BJ (cell line): ENCODE results near the gene FBLIM1. TPM values are rescaled to one million over a fixed set of nuclear protein-coding genes. Genes with fewer than 3 reads are reported as not detected.

Source experiments
- CTCF ChIA-PET: fragments of 350-600 bp; formaldehyde crosslinking; extraction: SDS; loops from one replicate; lab custom pipeline; 2021; ENCODE audit warnings: antibody characterized with exemption, inconsistent platforms; lab: Yijun Ruan, JAX
- POLR2A ChIA-PET: fragments of 300-600 bp; sonication (Branson Sonifier 250); formaldehyde crosslinking; extraction: SDS; loops from one replicate; lab custom pipeline; 2021; ENCODE audit warnings: antibody characterized with exemption; lab: Charles Lee
- DNase-seq: peaks from one replicate; pipeline ENCODE4 v3.0.0-alpha.2; 2011; ENCODE audit warnings: low read depth
- H3K27me3 ChIP-seq: 2 replicates; pipeline ENCODE4 v1.6.0; 2011; ENCODE audit warnings: low read length; ENCODE audit not compliant: control insufficient read depth, insufficient read depth
- H3K36me3 ChIP-seq: 2 replicates; pipeline ENCODE4 v1.5.1; 2011; ENCODE audit warnings: low read length; ENCODE audit not compliant: control insufficient read depth, insufficient read depth
- H3K4me3 ChIP-seq: 2 replicates; pipeline ENCODE4 v1.5.1; 2011; ENCODE audit warnings: low read depth, mild to moderate bottlenecking, control low read depth, low read length
- polyA minus RNA-seq: library from RNA; depleted of rRNA, polyadenylated mRNA; stranded (reverse); fragments of >200 nt; gene quantifications from 2 replicates; pipeline ENCODE4 v1.2.3, GENCODE V29; 2011; rRNA and poly(A)+ RNA removed
- polyA plus RNA-seq: library from polyadenylated mRNA; depleted of rRNA; stranded (reverse); fragments of >200 nt; gene quantifications from 2 replicates; pipeline ENCODE4 v1.2.3, GENCODE V29; 2011; rRNA removed
- TF ChIP-seq, protein P1 (sequence below): IDR thresholded peaks from 2 replicates; pipeline ENCODE4 v1.5.1; 2011; ENCODE audit warnings: low read depth, mild to moderate bottlenecking, control low read depth, inconsistent platforms, low read length, moderate library complexity; ENCODE audit not compliant: insufficient read depth

The FBLIM1 gene
- polyA plus RNA-seq: 147 and 254 TPM in 2 replicates
- 80.3 and 122 TPM in 2 replicates for polyA minus RNA-seq

DNA sequence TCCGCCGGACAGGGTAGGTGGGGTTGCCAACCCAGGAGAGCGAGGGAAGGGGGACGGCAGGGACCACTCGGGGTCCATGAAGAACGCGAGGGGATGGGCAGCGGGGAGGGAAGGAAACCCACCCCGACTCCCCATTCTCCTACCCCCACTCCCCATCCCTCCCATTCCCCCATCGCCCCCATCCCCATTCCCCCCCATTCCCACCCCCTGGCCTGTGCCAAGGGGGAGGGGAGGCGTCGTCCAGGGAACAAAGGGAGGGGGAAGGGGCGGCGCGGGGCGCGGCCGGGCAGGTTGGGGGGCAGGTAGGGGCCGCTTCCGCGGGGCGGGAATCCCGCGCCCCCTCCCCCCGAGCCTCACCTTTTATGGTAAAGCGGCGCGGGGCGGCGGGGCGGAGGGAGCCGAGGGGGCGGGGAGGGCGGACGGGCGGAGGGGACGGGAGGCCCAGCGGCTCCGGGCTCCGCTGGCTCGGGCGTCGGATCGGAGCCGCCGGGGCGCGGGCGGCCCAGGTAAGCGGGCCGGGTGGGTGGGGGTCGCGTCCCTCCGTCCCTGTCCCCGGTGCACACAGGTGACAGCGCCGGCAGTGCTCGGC, at the start of gene FBLIM1:
TSS of gene FBLIM1 (plus strand) at position 453 of the 589 bp plus-strand sequence. CDS start 6,189 bp downstream, outside the sequence.
- ChIA-PET POLR2A (no interaction called here), CTCF (interaction anchor here (1.0 to 3.2 kb wide), 2 partner anchors 17 to 18 kb away, joined by 3 to 12 read pairs; no protein-coding TSS in a partner anchor)
- DNase-seq: no peak

DNA sequence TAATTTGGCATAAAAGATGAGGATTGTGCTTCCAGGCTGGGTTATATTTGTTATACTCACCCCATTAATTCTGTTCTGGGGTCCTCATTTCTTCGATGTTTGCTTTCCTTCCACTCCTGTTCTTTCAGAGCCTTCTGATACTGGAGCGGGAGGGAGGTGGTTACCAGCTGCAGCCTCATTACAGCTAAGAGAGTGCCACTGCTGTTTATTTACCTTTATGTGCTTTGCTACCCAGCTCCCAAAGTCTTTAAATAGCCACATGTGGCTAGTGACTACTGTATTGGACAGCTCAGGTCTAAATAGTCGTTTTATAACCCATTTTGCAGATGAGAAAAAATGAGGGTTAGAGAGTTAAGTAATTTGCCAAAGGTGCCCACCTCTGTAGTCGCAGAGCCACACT, 49.4 kb upstream of the FBLIM1 start:
- ChIA-PET POLR2A (no interaction called here), CTCF (interaction anchor here (0.5 to 1.4 kb wide), 2 partner anchors 83 to 127 kb away, joined by 4 read pairs; no protein-coding TSS in a partner anchor)
- no peaks in the 10 kb centered on the region for H3K27me3 ChIP-seq
- DNase-seq: no peak
- H3K36me3 ChIP-seq: peaks cover 4% of the 10 kb centered on the region
- no peak overlapping the region for H3K4me3 ChIP-seq
- TF ChIP-seq, protein P1, sequence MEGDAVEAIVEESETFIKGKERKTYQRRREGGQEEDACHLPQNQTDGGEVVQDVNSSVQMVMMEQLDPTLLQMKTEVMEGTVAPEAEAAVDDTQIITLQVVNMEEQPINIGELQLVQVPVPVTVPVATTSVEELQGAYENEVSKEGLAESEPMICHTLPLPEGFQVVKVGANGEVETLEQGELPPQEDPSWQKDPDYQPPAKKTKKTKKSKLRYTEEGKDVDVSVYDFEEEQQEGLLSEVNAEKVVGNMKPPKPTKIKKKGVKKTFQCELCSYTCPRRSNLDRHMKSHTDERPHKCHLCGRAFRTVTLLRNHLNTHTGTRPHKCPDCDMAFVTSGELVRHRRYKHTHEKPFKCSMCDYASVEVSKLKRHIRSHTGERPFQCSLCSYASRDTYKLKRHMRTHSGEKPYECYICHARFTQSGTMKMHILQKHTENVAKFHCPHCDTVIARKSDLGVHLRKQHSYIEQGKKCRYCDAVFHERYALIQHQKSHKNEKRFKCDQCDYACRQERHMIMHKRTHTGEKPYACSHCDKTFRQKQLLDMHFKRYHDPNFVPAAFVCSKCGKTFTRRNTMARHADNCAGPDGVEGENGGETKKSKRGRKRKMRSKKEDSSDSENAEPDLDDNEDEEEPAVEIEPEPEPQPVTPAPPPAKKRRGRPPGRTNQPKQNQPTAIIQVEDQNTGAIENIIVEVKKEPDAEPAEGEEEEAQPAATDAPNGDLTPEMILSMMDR: no peak

More for the DNA sequence above, at the start of gene FBLIM1:
- Histone ChIP-seq H3K27me3 (no peaks in the 10 kb centered on the region), H3K4me3 (peak within 1 kb of the TSS; percentile 67), H3K36me3 (peaks cover 2% of the 10 kb centered on the region; the same call in 1 of the 2 replicates)
- TF ChIP-seq, protein P1: no peak

- Histone ChIP-seq H3K36me3 (peaks cover 9% of the 10 kb centered on the region), H3K4me3 (no peak overlapping the region), H3K27me3 (no peaks in the 10 kb centered on the region)
- no peak for DNase-seq
- ChIA-PET CTCF (interaction anchor here (0.6 kb wide), 1 partner anchor 531 kb away, joined by 3 read pairs; no protein-coding TSS in a partner anchor), POLR2A (interaction anchor here (0.6 kb wide), 1 partner anchor 8 kb away, joined by 5 read pairs; no protein-coding TSS in a partner anchor)
- TF ChIP-seq, protein P1: no peak
These were observed 46.4 kb upstream of the FBLIM1 start for GRCh38 chr1:15712168-15712567.

DNA sequence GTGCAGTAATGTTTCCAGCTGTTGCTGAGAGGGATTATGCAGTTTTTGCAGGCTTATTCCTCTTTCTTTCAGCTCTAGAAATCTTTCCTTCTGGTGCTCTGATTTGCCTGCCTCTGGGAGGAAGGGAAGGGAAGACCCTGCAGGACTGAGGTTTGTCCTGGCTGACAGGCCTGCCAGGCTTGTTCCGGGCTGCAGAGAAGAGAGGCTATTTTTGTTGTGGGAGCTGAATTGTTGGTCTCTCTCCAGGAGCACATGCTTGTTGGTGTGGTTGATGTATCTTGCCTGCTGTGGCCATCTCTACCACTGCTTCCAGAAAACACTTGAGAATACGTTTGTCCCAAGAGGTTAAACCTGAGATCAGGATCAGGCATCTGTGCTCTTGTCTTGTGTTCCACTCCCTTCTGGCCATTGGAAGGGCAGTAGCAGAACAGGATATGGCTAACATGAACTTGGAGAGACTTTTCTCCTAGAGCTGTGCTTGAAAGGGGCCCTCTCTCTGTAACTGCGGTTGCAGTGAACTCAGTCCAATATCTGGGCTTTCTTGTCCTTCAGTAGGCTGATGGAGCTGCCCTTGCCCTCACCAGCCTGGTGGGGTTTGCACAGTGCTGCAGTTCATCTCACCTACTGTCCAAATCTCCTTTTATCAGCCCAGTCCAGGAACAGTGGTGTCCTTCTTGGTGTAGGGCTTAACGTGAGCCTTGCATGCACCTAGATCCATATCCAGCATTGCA, 44.0 kb upstream of the FBLIM1 start:
- H3K27me3 ChIP-seq: no peaks in the 10 kb centered on the region
- CTCF ChIA-PET: interaction anchor here (1.2 to 2.8 kb wide), 3 partner anchors 9 to 94 kb away, joined by 3 to 10 read pairs (median 3); no protein-coding TSS in a partner anchor
- POLR2A ChIA-PET: interaction anchor here (0.6 kb wide), 1 partner anchor 280 kb away, joined by 4 read pairs; no protein-coding TSS in a partner anchor
- H3K4me3 ChIP-seq: no peak overlapping the region
- TF ChIP-seq, protein P1: no peak
- peaks cover 22% of the 10 kb centered on the region for H3K36me3 ChIP-seq
- DNase-seq: peak; percentile 15
